Stimulated activated CD8-positive, alpha-beta memory T cell treated with anti-CD3 and anti-CD28 coated beads, Interleukin-12 subunit alpha, Interleukin-12 subunit beta, amount 100 ng/mL, for 1 hour (primary cell): ENCODE measurements around the gene WNT3A.

Experiments
- DNase-seq: peaks from one replicate; pipeline ENCODE4 v3.0.0-alpha.2; 2020; ENCODE audit warnings: low read depth

Gene WNT3A

DNA sequence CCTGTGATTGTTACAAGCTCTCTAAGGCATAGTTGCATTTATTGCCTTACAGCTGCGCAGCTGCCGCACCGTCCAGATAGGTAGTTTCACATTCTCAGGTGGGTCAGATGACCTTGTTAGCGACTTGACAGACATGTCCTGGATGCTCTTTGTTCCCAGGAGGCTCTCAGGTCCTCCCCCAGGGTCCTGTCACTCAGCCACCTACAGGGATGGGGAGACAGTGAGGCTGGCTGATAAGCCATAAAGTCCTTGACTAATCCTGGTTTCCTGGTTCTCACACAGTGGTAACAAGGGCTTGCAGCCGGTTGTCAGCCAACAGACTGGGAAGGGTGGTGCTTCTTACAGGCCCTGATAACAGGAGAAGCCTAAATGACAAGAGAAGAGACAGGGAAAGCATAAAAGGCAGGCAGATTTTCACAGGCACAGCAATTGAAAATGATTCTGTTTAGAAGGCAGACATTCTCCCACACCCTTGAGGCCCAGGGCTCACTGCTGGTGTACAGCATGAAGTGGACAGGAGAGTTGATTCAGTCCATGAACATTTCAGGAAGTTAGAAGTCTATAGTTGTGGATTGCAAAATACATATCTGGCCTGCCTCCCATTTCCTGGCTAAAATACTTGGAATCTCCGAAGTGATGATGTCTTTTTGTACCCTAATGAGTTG lies 78.6 kb downstream of the WNT3A start:
- no peak for DNase-seq

DNA sequence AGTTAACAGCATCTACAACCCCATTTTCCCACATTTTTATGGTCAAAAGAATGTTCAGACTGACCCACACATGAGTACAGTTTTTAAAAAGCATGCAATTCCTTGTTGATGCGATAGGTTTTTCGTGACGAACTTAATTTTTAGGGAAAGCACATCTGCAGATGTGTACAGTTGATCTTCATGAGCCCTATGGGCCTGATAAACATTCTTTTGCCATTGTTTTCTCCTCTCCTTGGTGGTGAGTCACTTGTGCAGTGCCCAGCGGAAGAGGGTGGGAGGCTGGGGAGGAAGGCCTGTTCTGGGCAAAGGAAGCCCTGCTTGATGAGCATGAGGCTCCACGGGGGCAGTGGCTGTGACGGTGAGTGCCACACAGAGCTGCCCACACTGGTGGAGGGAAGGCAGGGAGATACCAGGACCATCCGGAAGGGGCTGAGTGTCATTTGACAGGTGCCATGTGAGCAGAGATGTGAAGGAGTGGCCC lies 81.0 kb downstream of the WNT3A start:
- no peak for DNase-seq

DNA sequence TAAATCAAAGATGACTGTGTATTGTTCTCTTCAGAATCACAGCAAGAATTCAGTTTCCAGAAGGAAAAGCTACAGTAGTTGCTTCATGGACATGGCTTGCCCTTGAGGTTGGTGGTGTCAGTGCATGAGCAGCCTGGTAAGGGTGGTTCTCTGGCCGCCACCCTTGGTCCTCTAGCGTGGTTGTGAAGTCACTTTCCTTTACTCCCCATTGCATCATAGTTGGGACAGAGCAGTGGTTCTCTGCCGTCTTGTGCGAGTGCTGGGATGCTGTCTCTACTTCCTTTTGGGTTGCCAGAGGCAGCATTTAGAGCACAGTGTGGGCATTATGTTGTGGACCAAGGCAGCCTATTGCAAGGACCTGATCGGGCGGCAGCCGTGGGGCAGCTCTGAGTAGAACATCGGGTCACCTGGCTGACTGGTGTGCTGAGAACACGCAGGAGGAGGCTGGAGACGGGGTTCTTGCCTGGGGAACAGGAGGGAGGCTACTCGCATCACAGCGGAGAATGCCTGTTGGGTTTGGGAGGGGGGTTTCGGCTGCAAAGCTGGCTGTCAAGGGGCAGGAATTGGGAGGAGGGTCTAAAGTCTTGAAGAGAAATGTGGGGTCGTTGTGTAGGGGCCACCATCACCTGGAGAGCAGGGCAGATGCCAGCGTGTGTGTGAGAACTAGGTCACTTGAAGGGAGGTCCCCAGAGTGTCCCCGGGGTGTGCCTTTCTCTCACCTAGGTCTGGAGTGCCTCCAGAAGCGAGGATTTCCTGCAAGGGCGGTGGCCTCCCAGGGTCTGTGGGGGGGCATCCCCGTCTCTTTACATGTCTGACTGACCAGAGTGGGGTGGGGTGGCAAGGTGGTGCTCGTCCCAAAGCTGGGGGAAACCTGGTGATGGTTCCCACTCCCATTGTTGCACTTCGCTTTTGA lies 82.0 kb downstream of the WNT3A start:
- no peak for DNase-seq

DNA sequence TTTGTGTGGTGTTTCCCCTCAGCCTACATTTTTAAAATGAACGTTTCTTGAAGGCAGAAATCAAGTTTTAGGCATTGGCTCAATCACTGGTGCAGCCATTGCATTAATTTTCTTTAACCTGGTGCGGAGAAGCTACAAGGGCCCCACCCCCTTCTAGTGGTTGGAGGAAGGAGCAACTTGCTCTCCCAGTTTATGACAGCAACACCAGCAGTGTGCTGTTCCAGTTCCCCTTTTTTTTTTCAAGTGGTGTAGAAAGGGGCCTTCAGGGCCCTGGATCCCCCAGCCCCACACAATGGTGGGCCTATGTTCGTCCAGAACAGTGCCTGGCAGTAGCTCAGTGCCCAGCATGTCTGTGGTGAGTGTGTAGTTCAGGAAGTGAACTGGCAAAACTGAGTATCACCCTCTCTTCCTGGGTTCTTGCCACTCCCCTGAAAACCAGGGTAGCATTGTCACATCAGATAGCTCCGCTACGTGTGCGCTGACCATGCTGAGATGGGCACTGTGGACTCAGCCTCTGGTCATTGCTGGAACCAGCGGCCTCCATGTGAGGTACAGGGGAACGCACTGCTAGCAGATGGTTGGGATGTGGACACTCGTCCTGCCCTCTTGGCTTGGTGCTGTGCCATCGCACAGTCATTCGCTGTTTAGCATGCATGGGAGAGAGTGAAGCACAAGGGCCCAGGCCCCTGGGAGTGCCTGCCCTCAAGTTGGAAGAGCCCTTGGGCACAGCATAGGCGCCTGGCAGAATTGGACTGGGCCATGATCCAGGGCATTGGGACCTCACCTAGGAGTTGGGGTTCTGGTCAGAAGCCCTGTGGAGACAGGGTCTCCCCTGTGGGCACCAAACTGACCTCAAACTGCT lies 83.0 kb downstream of the WNT3A start:
- DNase-seq, result no peak

DNA sequence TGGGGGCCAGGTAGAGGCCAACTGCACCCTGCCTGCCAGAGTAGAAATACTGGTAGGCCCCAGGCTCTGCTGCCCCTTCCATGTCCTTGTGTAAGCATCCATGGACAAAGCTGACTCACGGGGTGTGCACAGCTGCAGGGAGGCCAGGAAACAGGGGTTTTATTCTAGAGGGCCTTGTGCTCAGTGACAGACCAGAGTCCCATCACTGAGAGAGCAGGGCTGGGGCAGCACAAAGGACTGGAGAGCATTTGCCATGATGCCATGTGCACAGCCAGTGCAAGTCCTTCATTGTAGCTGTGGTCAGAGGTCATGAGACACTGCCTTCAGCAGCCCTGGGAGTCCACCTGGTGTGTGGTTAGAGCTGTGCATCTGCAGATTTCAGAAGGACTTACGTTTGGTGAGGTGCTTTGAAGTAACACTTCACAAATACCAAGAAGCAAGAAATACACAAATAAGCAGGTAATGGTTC lies 83.8 kb downstream of the WNT3A start:
- DNase-seq, result no peak

DNA sequence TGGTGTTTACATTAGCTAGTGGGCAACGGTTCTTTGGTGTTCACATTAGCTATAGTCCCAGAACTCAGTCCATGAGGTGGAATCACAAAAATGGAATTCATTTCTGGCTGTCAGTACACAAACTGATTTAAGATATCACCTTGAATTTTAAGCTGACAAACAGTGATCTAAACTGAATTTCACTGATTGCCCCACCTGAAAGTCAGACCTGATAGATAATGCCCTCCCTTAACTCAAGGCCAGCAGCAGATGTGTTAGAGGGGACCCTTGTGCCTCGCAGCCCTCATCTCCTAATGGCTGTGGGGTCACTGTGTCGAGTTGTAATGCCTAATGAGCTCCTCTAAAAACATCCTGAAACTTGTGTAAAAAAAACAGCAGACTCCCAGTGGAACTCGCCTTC lies 84.3 kb downstream of the WNT3A start:
- DNase-seq, result no peak

DNA sequence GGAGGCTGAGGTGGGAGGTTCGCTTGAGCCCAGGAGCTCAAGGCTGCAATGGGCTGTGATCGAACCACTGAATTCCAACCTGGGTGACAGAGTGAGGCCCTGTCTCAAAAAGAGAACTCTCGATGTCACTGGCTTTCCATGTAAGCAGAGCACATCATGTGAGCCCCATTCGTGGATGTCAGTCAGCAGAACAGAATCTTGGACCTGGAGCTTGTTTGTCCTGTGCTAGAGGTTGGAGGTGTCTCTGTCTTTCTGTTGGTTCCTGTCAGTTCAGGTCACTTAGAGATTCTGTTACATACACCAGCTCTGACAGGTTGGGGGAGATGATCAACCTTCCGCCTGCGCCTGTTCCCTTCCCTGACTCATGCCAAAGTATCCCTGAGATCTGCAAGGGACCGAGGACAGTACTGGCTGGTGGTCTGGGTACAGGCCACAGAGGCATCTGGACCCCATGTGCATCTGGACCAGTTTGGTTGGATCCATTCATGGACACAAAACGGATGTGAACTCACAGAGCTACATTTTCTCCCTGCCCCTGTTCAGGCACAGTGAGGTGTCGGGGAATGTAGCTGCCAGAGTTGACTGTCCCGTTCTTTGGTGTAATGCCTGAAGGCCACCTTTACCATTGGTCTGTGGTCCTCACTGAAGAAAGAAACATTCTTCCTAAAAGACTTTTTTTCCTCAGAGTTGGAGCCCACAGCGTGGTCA lies 85.7 kb downstream of the WNT3A start:
- DNase-seq, result no peak

DNA sequence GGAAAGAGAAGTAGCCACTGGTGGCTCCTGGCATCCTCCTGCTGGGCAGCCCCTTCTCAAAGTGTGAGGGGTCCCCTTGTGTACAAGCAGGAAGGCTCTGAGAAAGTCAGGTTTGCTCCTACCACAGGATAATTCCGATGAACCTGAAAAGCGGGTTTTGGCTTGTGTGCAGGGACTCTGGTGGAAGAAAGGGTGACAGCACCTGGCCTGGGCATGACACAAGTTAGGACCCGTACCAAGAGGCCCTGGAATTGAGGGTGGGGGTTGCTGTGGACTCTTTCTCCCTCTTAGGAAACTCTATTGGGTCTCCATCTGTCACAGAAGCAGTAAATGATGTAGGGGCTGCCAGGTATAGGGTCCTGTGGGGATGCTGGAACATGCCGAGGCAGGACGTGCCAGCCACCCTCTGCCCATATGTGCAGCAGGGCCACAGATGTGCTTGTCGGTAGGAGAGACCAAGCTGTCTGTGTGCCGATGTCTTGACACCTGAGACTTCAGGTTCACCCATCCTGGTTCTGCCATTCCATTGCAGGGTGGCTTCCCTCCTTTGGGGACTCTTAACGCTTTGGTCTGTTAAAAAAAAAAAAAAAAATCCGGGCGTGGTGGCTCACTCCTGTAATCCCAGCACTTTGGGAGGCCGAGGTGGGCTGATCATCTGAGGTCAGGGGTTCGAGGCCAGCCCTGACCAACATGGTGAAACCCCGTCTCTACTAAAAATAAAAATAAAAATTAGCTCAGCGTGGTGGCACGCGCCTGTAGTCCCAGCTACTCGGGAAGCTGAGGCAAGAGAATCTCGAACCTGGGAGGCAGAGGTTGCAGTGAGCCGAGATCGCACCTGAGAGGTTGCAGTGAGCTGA lies 86.5 kb downstream of the WNT3A start:
- DNase-seq, result no peak

DNA sequence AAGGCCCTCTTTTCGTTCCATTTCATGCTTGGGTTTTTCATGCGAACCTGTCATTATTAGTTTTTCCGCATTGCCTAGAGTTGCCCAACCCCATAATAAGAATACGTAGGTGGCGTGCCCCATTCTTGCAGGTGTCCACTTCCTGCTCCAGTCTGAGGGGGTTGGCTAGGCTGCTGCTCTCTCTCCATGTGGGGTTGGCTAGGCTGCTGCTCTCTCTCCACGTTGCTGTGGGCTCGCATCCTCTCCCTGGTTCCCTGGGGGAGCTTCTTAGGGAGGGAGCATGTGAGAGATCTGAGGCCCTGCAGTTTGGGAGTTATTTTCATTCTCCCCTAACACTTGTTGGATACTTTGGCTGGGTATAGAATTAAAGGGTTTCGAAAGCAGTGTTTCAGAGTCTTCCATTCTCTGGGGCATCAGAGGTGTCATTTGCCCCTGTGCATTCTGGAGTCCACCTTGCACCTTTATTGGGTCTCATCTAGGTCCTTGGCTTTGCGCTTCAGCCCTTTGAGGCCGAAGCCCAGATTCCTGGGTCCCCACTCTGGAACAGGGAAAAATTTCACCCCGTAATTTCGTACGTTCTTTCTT lies 87.7 kb downstream of the WNT3A start:
- no peak for DNase-seq

DNA sequence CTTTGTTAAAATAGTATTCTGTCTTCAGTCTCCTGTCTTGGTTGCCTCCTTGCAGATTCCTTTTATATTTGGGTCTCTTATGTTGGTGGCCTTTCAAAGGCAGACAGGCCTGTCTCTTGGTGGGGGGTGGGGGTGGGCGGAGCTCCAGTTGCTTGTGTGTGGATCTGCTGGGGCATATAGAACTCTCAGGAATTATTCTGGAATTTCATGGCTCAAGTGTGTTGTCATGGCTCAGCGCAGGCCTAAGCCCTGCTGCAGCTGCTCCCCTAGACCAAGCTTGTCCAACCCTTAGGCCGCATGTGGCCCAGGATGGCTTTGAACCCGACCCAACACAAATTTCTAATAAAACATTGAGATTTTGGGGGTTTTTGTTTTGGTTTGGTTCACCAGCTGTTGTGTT lies 88.4 kb downstream of the WNT3A start:
- DNase-seq, result no peak

DNA sequence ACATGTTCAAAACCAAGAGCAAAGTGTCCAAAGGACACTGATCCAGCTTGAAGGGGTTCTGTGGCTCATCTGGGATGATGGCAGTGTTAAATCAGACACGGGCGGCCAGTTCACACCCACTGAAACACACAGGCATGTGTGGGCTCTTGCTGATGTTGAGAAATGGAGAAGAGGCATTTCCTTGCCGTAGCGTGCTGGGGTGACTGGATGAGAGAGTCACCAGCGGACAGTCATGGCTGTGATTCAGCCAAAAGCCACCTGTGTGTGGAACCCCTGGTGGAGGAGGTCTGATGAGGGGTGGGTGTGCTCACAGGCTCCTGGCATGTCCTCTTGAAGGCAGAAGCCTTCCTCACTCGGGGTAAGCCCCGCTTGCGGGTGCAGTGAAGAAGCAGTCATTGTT lies 89.1 kb downstream of the WNT3A start:
- no peak for DNase-seq

DNA sequence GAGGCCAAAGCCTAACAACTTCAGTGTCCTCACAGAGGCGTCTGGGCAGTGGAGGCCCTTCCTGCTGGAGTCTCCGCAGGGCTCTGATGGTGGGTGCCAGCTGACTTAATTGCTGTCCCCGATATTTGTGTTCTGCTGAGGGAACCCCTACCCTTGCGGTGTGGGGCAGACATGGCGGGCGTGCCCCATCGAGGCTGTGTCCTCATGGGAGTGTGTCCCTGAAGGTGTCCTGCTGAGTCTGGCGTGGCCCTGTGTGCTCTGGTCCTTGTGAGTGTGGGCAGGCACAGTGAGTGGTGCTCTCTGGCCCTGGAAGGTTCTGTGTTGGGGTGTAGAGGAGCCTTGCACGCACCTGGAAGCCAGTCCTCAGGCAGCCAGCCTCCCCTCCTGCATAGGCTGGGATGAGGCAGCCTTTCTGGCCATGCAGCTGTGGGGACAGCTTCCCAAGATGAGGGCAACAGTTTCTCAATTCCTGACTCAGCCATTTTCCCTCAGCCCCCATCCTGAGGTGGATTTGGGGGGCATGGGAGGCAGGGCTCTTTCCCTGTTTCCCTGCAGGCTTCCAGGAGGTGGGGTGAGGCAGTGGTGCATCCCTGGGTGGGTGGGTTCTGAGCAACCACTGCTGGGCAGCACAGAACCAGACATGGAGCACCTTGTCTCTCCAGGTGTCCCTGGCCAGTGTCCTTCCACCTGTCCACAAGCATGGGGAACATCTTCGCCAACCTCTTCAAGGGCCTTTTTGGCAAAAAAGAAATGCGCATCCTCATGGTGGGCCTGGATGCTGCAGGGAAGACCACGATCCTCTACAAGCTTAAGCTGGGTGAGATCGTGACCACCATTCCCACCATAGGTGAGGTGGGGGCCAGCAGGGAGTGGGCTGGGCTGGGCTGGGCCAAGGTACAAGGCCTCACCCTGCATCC lies 89.9 kb downstream of the WNT3A start:
- no peak for DNase-seq

DNA sequence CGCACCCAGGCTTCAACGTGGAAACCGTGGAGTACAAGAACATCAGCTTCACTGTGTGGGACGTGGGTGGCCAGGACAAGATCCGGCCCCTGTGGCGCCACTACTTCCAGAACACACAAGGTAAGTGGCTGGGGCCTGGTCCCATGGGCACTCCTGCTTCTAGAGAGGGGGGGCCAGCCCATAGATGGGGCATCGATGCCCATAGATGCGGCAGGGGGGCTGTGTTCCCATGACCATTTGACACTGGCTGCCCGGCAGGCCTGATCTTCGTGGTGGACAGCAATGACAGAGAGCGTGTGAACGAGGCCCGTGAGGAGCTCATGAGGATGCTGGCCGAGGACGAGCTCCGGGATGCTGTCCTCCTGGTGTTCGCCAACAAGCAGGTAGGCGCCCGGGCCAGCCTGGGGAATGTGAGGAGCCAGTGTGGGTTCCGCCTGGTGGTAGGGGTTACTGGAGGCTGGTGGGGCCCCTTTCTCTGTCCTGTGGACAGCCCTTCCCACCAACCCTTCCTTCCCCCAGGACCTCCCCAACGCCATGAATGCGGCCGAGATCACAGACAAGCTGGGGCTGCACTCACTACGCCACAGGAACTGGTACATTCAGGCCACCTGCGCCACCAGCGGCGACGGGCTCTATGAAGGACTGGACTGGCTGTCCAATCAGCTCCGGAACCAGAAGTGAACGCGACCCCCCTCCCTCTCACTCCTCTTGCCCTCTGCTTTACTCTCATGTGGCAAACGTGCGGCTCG lies 90.7 kb downstream of the WNT3A start:
- DNase-seq, result no peak

DNA sequence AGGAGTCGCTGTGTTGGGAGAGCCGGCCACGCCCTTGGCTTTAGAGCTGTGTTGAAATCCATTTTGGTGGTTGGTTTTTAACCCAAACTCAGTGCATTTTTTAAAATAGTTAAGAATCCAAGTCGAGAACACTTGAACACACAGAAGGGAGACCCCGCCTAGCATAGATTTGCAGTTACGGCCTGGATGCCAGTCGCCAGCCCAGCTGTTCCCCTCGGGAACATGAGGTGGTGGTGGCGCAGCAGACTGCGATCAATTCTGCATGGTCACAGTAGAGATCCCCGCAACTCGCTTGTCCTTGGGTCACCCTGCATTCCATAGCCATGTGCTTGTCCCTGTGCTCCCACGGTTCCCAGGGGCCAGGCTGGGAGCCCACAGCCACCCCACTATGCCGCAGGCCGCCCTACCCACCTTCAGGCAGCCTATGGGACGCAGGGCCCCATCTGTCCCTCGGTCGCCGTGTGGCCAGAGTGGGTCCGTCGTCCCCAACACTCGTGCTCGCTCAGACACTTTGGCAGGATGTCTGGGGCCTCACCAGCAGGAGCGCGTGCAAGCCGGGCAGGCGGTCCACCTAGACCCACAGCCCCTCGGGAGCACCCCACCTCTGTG lies 91.6 kb downstream of the WNT3A start:
- DNase-seq, result no peak

DNA sequence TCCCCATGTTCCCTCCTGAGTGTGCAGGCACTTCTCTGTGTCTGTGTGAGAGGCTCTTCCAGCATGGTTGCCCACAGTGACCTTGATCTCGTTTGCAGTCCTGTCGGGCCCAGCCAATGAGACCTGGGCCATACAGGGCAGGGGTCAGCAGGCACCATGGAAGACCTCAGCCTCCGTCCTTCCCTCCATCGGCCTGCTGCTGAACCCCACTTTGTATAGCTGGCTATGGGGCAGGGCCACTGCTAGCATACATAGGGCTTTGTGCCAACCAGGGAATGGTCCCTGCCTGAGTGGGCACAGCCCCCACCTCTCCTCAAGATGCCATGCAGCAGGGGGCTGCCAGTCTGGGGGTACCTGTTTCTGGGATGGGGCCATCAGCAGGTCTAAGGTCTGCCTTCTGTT lies 92.5 kb downstream of the WNT3A start:
- DNase-seq, result no peak

DNA sequence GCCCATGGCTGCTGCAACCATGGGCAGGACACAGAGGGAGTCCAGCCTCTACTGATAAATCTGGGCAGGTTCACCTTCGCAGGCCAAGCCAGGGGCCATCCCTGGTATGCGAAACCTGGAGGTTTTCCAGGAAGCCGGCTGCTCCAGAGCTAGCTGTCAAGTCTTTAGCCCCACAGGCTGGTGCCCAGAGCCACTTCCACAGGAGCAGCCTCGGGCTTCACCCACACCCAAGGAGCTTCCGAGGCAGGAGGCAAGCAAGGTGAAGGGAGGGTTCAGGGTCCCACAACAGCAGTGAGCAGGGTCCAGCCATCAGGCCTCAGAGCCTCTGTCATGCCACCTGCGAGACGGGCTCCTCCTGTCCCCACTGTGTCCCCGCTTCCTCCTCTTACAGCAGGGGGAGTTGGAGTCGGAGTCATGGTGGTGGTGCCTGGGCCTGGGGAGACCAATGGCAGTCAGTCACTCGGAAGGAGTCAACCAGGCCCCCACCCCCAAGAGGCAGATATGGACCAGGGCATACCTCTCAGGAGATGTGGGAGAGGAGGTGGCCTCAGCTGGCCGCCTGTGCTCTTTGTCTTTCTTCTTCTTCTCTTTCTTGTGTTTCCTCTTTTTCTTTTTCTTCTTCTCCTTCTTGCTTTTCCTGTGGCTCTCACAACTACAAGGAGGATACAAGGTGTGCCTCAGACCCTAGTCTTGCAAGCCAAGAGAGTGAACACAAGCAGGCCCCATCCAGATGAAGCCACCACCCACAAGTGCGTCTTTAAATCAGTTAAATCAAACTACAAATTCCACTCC lies 94.2 kb downstream of the WNT3A start:
- DNase-seq, result no peak

DNA sequence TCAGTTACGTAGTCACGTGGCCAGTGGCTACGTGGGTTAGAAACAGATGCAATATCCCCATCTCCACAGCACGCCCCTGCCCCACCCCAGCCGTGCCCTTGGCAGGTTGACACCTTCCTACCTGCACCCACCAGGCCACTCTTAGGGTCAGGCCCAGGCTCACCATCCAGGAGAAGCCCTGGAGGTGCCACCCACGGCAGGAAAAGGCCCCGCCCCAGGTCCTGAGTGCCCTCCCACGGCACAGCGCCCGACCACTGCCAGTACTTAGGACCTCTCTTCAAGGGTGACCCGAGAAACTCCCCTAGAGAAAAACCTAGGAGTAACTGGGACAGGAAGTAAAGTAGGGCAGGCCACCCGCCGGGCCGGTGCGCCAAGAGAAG lies 94.8 kb downstream of the WNT3A start:
- DNase-seq, result no peak
